Fibroblast of lung (primary cell): Measurements from ENCODE around the gene SENP5.
"Not testable (repeated sequence)": the region's sequence is repeated elsewhere in the genome, so short reads cannot be mapped to it uniquely, and the experiment has no call there.

Experiments
- EZH2 ChIP-seq: IDR thresholded peaks from 2 replicates; pipeline ENCODE4 v1.5.1; 2012; ENCODE audit warnings: low read length, control low read depth, mild to moderate bottlenecking; ENCODE audit errors: missing control alignments
- TF ChIP-seq, protein P1 (sequence below), 2 donors: IDR thresholded peaks in 1 of 2; conservative IDR thresholded peaks in 1 of 2; 1 replicate in 1 of 2; 2 replicates in 1 of 2; pipeline ENCODE4 v1.5.1; 2011 to 2012; ENCODE audit warnings: low read length in 2 of 2, control low read depth in 1 of 2, inconsistent platforms in 1 of 2, low read depth in 1 of 2, mild to moderate bottlenecking in 1 of 2

GRCh38 chr3:196839351-196839750 is 28.4 kb upstream of the SENP5 start:
- TF ChIP-seq, protein P1, sequence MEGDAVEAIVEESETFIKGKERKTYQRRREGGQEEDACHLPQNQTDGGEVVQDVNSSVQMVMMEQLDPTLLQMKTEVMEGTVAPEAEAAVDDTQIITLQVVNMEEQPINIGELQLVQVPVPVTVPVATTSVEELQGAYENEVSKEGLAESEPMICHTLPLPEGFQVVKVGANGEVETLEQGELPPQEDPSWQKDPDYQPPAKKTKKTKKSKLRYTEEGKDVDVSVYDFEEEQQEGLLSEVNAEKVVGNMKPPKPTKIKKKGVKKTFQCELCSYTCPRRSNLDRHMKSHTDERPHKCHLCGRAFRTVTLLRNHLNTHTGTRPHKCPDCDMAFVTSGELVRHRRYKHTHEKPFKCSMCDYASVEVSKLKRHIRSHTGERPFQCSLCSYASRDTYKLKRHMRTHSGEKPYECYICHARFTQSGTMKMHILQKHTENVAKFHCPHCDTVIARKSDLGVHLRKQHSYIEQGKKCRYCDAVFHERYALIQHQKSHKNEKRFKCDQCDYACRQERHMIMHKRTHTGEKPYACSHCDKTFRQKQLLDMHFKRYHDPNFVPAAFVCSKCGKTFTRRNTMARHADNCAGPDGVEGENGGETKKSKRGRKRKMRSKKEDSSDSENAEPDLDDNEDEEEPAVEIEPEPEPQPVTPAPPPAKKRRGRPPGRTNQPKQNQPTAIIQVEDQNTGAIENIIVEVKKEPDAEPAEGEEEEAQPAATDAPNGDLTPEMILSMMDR (conservative IDR thresholded peaks at IDR 0.05 in 1 of 2, IDR thresholded peaks at IDR 0.05 in 1 of 2; ENCODE audit: low read depth in 1 of 2, low read length in 2 of 2): not testable (repeated sequence)
- not testable (repeated sequence) for TF ChIP-seq EZH2
